AG10803 (cell line): ENCODE data around the gene CYREN.
"Not testable (repeated sequence)": the region's sequence is repeated elsewhere in the genome, so short reads cannot be mapped to it uniquely, and the experiment has no call there.

Experiments
- DNase-seq: peaks from one replicate; pipeline ENCODE4 v3.0.0; 2010; ENCODE audit warnings: low read depth
- H3K4me3 ChIP-seq: 2 replicates; pipeline ENCODE4 v1.5.1; 2011; ENCODE audit warnings: mild to moderate bottlenecking, low read length, control low read depth
- TF ChIP-seq, protein P1 (sequence below): conservative IDR thresholded peaks from 2 replicates; pipeline ENCODE4 v1.5.1; 2011; ENCODE audit warnings: mild to moderate bottlenecking, low read length, control low read depth, inconsistent platforms

CYREN gene

DNA sequence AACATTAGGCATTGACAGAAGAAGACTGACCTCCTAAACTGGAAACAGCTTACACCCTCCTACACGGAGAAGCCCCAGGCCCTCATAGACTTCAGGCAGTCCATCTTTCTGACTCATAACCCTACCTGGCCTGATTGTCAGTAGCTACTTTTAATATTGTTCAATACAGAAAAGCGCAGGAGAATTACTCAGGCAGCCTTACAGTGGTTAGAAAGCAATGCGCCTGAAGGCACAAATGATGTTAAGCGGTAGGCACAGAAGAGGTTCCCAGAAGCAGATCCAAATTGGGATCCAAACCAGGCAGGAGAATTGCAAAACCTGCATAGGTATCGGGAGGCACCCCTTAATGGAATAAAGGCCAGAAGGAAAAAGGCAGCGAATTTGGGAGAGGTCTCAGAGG is 5.4 kb upstream of the CYREN start:
- H3K4me3 ChIP-seq: no peak overlapping the region
- TF ChIP-seq, protein P1, sequence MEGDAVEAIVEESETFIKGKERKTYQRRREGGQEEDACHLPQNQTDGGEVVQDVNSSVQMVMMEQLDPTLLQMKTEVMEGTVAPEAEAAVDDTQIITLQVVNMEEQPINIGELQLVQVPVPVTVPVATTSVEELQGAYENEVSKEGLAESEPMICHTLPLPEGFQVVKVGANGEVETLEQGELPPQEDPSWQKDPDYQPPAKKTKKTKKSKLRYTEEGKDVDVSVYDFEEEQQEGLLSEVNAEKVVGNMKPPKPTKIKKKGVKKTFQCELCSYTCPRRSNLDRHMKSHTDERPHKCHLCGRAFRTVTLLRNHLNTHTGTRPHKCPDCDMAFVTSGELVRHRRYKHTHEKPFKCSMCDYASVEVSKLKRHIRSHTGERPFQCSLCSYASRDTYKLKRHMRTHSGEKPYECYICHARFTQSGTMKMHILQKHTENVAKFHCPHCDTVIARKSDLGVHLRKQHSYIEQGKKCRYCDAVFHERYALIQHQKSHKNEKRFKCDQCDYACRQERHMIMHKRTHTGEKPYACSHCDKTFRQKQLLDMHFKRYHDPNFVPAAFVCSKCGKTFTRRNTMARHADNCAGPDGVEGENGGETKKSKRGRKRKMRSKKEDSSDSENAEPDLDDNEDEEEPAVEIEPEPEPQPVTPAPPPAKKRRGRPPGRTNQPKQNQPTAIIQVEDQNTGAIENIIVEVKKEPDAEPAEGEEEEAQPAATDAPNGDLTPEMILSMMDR: no peak
- no peak for DNase-seq

GRCh38 chr7:135174941-135175340 is 4.4 kb upstream of the CYREN start:
- no peak overlapping the region for H3K4me3 ChIP-seq
- DNase-seq: no peak
- TF ChIP-seq, protein P1: no peak

DNA sequence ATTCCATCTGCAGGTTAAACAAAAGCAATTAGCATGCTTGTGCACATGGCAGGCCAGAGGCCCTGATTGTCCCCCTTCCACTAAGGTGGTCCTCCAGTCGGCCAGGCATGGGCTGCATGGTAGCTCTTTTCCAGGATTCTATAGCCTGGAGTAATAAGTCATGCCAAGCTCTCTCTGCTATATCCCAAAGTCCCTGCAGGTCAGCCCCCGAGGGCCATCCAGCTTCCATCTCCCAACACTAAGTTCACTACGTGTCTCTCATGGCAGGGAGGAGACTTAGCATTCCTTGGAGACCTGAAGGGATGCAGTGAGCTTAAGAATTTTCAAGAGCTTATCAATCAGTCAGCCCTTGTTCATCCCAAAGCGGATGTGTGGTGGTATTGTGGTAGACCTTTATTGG is 3.4 kb upstream of the CYREN start:
- not testable (repeated sequence) for H3K4me3 ChIP-seq

GRCh38 chr7:135171581-135172291 is 1.2 kb upstream of the CYREN start:
- DNase-seq: peak; percentile 33
- not testable (repeated sequence) for H3K4me3 ChIP-seq

More for the DNA sequence above, 3.4 kb upstream of the CYREN start:
- DNase-seq: not testable (repeated sequence)

DNA sequence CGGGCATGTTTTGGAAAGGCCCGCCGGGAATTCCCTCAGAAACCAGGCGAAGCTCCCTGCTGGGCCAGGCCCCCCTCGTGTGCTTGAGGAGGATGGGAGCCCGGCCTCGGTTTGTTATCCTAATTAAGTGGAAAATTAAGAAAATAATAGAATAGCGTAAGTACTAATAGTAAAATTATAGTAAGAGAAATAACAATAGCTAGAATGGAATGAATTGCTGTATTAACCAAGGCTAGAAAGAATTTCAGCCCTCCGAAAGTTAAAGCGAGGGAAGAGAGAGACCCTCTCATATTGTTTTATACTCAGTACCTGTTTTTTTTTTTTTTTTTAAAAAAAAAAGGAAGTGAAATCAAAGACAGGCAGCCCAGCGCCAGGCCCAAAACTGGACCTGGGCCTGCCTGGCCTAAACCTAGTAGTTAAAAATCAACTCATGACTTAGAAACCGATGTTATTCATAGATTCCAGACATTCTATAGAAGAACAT is 533 bp upstream of the CYREN start:
- not testable (repeated sequence) for DNase-seq

GRCh38 chr7:135169964-135170273 is 588 bp downstream of the CYREN start:
- TF ChIP-seq, protein P1: no peak
- DNase-seq: no peak
- H3K4me3 ChIP-seq: peak overlapping the region; percentile 81

More for the DNA sequence above, 533 bp upstream of the CYREN start:
- peak overlapping the region; percentile 81 for H3K4me3 ChIP-seq

- TF ChIP-seq, protein P1: peak; percentile 51
- peak; percentile 20 for DNase-seq
- peak overlapping the region; percentile 81 for H3K4me3 ChIP-seq
Measured at GRCh38 chr7:135169141-135169963, 1.2 kb downstream of the CYREN start.

- H3K4me3 ChIP-seq: peak overlapping the region; percentile 81
- DNase-seq: no peak
- TF ChIP-seq, protein P1: no peak
Measured at GRCh38 chr7:135168489-135169140, 1.9 kb downstream of the CYREN start.
